Liver (tissue), 3 donors: Measurements from ENCODE around the gene MNAT1.

Experiments
- ATF3 ChIP-seq: IDR thresholded peaks from 2 replicates; pipeline ENCODE4 v1.6.1; 2016; ENCODE audit warnings: antibody characterized with exemption
- EGR1 ChIP-seq, 2 donors: IDR thresholded peaks; 2 replicates each; pipeline ENCODE4 v1.6.1; 2016 to 2018; ENCODE audit warnings: antibody characterized with exemption in 2 of 2, low read depth in 2 of 2
- FOXA1 ChIP-seq: IDR thresholded peaks from 2 replicates; pipeline ENCODE4 v1.6.1; 2016; ENCODE audit warnings: antibody characterized with exemption
- RAD21 ChIP-seq, 2 donors: IDR thresholded peaks; 2 replicates each; pipeline ENCODE4 v1.6.1; 2016; ENCODE audit warnings: antibody characterized with exemption in 2 of 2, mild to moderate bottlenecking in 2 of 2
- RXRA ChIP-seq, 2 donors: IDR thresholded peaks; 2 replicates each; pipeline ENCODE4 v1.6.1; 2017 to 2018; ENCODE audit warnings: antibody characterized with exemption in 2 of 2, mild to moderate bottlenecking in 1 of 2
- TAF1 ChIP-seq: conservative IDR thresholded peaks from 2 replicates; pipeline ENCODE4 v1.6.1; 2016; ENCODE audit warnings: antibody characterized with exemption, mild to moderate bottlenecking
- YY1 ChIP-seq: IDR thresholded peaks from 2 replicates; pipeline ENCODE4 v1.6.1; 2016; ENCODE audit warnings: antibody characterized with exemption, mild to moderate bottlenecking
- TF ChIP-seq, protein P1 (sequence below): fragments of 150-350 bp; IDR thresholded peaks from 2 replicates; pipeline ENCODE4 v1.5.1; 2017; ENCODE audit warnings: improper control_type of control experiment, low read depth, low read length; ENCODE audit not compliant: missing input control
- donor health status: healthy.
- donor health status: healthy.

GRCh38 chr14:60773558-60773957 is 39.0 kb downstream of the MNAT1 start:
- TF ChIP-seq ATF3 (no peak), RXRA (IDR thresholded peaks at IDR 0.05) (no peak), EGR1 (IDR thresholded peaks at IDR 0.05; ENCODE audit: low read depth in 2 of 2) (no peak), RAD21 (IDR thresholded peaks at IDR 0.05) (no peak), YY1 (no peak), FOXA1 (no peak), TAF1 (no peak)
- TF ChIP-seq, protein P1, sequence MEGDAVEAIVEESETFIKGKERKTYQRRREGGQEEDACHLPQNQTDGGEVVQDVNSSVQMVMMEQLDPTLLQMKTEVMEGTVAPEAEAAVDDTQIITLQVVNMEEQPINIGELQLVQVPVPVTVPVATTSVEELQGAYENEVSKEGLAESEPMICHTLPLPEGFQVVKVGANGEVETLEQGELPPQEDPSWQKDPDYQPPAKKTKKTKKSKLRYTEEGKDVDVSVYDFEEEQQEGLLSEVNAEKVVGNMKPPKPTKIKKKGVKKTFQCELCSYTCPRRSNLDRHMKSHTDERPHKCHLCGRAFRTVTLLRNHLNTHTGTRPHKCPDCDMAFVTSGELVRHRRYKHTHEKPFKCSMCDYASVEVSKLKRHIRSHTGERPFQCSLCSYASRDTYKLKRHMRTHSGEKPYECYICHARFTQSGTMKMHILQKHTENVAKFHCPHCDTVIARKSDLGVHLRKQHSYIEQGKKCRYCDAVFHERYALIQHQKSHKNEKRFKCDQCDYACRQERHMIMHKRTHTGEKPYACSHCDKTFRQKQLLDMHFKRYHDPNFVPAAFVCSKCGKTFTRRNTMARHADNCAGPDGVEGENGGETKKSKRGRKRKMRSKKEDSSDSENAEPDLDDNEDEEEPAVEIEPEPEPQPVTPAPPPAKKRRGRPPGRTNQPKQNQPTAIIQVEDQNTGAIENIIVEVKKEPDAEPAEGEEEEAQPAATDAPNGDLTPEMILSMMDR: no peak
